IMR-90 (cell line): ENCODE data around the gene PSMC5. TPM values are rescaled to one million over a fixed set of nuclear protein-coding genes. Genes with fewer than 3 reads are reported as not detected.

ENCODE experiments used
- ATAC-seq: fragments of 200-7000 bp; cut with Tn5 transposase; 2 replicates; pipeline ENCODE4 v1.9.1; 2020; ENCODE audit warnings: low read depth, mild to moderate bottlenecking, moderate library complexity
- BruUV-seq: library from RNA; stranded (reverse); fragments of 400-500 nt; replicated peaks from 2 replicates; lab custom pipeline; 2021; lab: Mats Ljungman, UMichigan
- CTCF ChIA-PET: fragments of 300-600 bp; formaldehyde crosslinking; extraction: SDS; loops from one replicate; lab custom pipeline; 2021; ENCODE audit warnings: antibody characterized with exemption; lab: Yijun Ruan, JAX
- POLR2A ChIA-PET: fragments of 300-600 bp; sonication (Branson Sonifier 250); formaldehyde crosslinking; loops from one replicate; lab custom pipeline; 2022; ENCODE audit warnings: antibody characterized with exemption; ENCODE audit not compliant: unreplicated experiment; lab: Charles Lee
- DNase-seq: peaks from one replicate; pipeline ENCODE4 v3.0.0; 2013
- H2AFZ ChIP-seq: replicated peaks from 2 replicates; pipeline ENCODE3; 2013; ENCODE audit warnings: low read length, mild to moderate bottlenecking; ENCODE audit not compliant: poor library complexity
- H2AK5ac ChIP-seq: 2 replicates; pipeline ENCODE4 v1.6.1; 2013; ENCODE audit warnings: low read depth, low read length, inconsistent platforms
- H2AK9ac ChIP-seq: replicated peaks from 2 replicates; pipeline ENCODE3; 2013; ENCODE audit warnings: mild to moderate bottlenecking, low read depth, low read length, moderate library complexity; ENCODE audit not compliant: poor library complexity
- H2BK120ac ChIP-seq: 2 replicates; pipeline ENCODE4 v1.6.1; 2013; ENCODE audit warnings: low read depth, low read length, inconsistent platforms
- H2BK15ac ChIP-seq: 3 replicates; pipeline ENCODE4 v1.6.1; 2013; ENCODE audit warnings: low read depth, low read length, inconsistent platforms
- H2BK20ac ChIP-seq: 2 replicates; pipeline ENCODE4 v1.6.1; 2013; ENCODE audit warnings: low read depth, mild to moderate bottlenecking, inconsistent platforms, low read length, moderate library complexity
- H2BK5ac ChIP-seq: 2 replicates; pipeline ENCODE4 v1.6.1; 2013; ENCODE audit warnings: mild to moderate bottlenecking, low read depth, low read length, inconsistent platforms; ENCODE audit not compliant: poor library complexity, severe bottlenecking
- H3K14ac ChIP-seq: replicated peaks from 2 replicates; pipeline ENCODE4 v1.6.1; 2013; ENCODE audit warnings: low read depth, low read length, inconsistent platforms
- H3K18ac ChIP-seq: 2 replicates; pipeline ENCODE4 v1.6.1; 2013; ENCODE audit warnings: low read depth, low read length, control low read depth
- H3K23ac ChIP-seq: 2 replicates; pipeline ENCODE4 v1.6.1; 2013; ENCODE audit warnings: low read depth, low read length, inconsistent platforms
- H3K27ac ChIP-seq: 2 replicates; pipeline ENCODE4 v1.5.1; 2013; ENCODE audit warnings: mild to moderate bottlenecking, control low read depth, low read length; ENCODE audit not compliant: insufficient read depth
- H3K27me3 ChIP-seq: 2 replicates; pipeline ENCODE4 v1.6.1; 2013; ENCODE audit warnings: low read length; ENCODE audit not compliant: control insufficient read depth, insufficient read depth
- H3K36me3 ChIP-seq: 2 replicates; pipeline ENCODE4 v1.6.1; 2013; ENCODE audit warnings: low read length, mixed read lengths; ENCODE audit not compliant: control insufficient read depth, insufficient read depth
- H3K4ac ChIP-seq: 2 replicates; pipeline ENCODE4 v1.6.1; 2013; ENCODE audit warnings: low read depth, low read length, inconsistent platforms
- H3K4me1 ChIP-seq: 2 replicates; pipeline ENCODE4 v1.6.1; 2013; ENCODE audit warnings: low read length, mixed read lengths; ENCODE audit not compliant: control insufficient read depth, insufficient read depth
- H3K4me2 ChIP-seq: 2 replicates; pipeline ENCODE4 v1.6.1; 2013; ENCODE audit warnings: low read depth, mild to moderate bottlenecking, control low read depth, low read length, moderate library complexity
- H3K4me3 ChIP-seq: 2 replicates; pipeline ENCODE4 v1.5.1; 2013; ENCODE audit warnings: low read depth, mild to moderate bottlenecking, control low read depth, low read length, moderate library complexity; ENCODE audit not compliant: insufficient read depth
- H3K56ac ChIP-seq: 2 replicates; pipeline ENCODE4 v1.6.1; 2013; ENCODE audit warnings: low read length, inconsistent platforms; ENCODE audit not compliant: insufficient read depth; ENCODE audit errors: extremely low read depth
- H3K79me1 ChIP-seq, 2 experiments: 2 replicates each; pipeline ENCODE4 v1.6.1; 2013; ENCODE audit warnings: low read length in 2 of 2, inconsistent platforms in 1 of 2, low read depth in 1 of 2
- H3K9ac ChIP-seq: 2 replicates; pipeline ENCODE4 v1.6.1; 2013; ENCODE audit warnings: low read depth, low read length, control low read depth
- H3K9me1 ChIP-seq: 2 replicates; pipeline ENCODE4 v1.6.1; 2013; ENCODE audit warnings: low read length, inconsistent platforms; ENCODE audit not compliant: insufficient read depth
- H3K9me3 ChIP-seq: 2 replicates; pipeline ENCODE4 v1.6.1; 2013; ENCODE audit warnings: low read length; ENCODE audit not compliant: control insufficient read depth, insufficient read depth
- H4K20me1 ChIP-seq: 2 replicates; pipeline ENCODE4 v1.6.1; 2013; ENCODE audit warnings: low read length, inconsistent platforms; ENCODE audit not compliant: insufficient read depth
- H4K5ac ChIP-seq: 2 replicates; pipeline ENCODE4 v1.6.1; 2013; ENCODE audit warnings: mild to moderate bottlenecking, low read depth, low read length, control low read depth
- H4K8ac ChIP-seq, 2 experiments: 2 replicates each; pipeline ENCODE4 v1.6.1; 2013; ENCODE audit warnings: low read depth in 2 of 2, low read length in 2 of 2, control low read depth in 1 of 2, inconsistent platforms in 1 of 2
- H4K91ac ChIP-seq: 2 replicates; pipeline ENCODE4 v1.6.1; 2013; ENCODE audit warnings: low read depth, low read length, inconsistent platforms; ENCODE audit not compliant: insufficient read depth
- BHLHE40 ChIP-seq: fragments of 150-350 bp; IDR thresholded peaks from 2 replicates; pipeline ENCODE4 v1.6.1; 2016; ENCODE audit warnings: mild to moderate bottlenecking, low read depth, low read length
- CEBPB ChIP-seq: IDR thresholded peaks from 2 replicates; pipeline ENCODE4 v1.6.1; 2012; ENCODE audit warnings: low read depth, low read length, improper control_type of control experiment
- CHD1 ChIP-seq: IDR thresholded peaks from 2 replicates; pipeline ENCODE4 v1.6.1; 2012; ENCODE audit warnings: low read depth, low read length, improper control_type of control experiment
- CTCF ChIP-seq: conservative IDR thresholded peaks from 2 replicates; pipeline ENCODE4 v1.5.1; 2012; ENCODE audit warnings: mild to moderate bottlenecking, low read depth, low read length, improper control_type of control experiment
- ELK1 ChIP-seq: fragments of 150-350 bp; IDR thresholded peaks from 2 replicates; pipeline ENCODE4 v1.6.1; 2016; ENCODE audit warnings: low read depth, mild to moderate bottlenecking, low read length, moderate library complexity, borderline replicate concordance
- FOS ChIP-seq: fragments of 150-350 bp; IDR thresholded peaks from 2 replicates; pipeline ENCODE4 v1.6.1; 2016; ENCODE audit warnings: low read depth, low read length
- MAFK ChIP-seq: IDR thresholded peaks from 2 replicates; pipeline ENCODE4 v1.6.1; 2012; ENCODE audit warnings: low read depth, low read length, improper control_type of control experiment
- MAZ ChIP-seq: IDR thresholded peaks from 2 replicates; pipeline ENCODE4 v1.6.1; 2012; ENCODE audit warnings: low read depth, mild to moderate bottlenecking, low read length, improper control_type of control experiment, moderate library complexity, borderline replicate concordance
- MXI1 ChIP-seq: IDR thresholded peaks from 2 replicates; pipeline ENCODE4 v1.6.1; 2012; ENCODE audit warnings: low read depth, mild to moderate bottlenecking, low read length, moderate library complexity, borderline replicate concordance
- NFE2L2 ChIP-seq: fragments of 150-350 bp; IDR thresholded peaks from 2 replicates; pipeline ENCODE4 v1.6.1; 2016; ENCODE audit warnings: low read depth, mild to moderate bottlenecking, low read length
- POLR2A ChIP-seq: IDR thresholded peaks from 2 replicates; pipeline ENCODE4 v1.6.1; 2012; ENCODE audit warnings: mild to moderate bottlenecking, low read depth, low read length
- RAD21 ChIP-seq: IDR thresholded peaks from 2 replicates; pipeline ENCODE4 v1.6.1; 2012; ENCODE audit warnings: low read length, improper control_type of control experiment
- RCOR1 ChIP-seq: IDR thresholded peaks from 2 replicates; pipeline ENCODE4 v1.6.1; 2012; ENCODE audit warnings: mild to moderate bottlenecking, low read length, improper control_type of control experiment; ENCODE audit not compliant: insufficient replicate concordance
- RFX5 ChIP-seq: IDR thresholded peaks from 2 replicates; pipeline ENCODE4 v1.8.0; 2012; ENCODE audit warnings: low read depth, mild to moderate bottlenecking, low read length, moderate library complexity
- SMC3 ChIP-seq: fragments of 150-350 bp; IDR thresholded peaks from 2 replicates; pipeline ENCODE4 v1.6.1; 2016; ENCODE audit warnings: low read depth, mild to moderate bottlenecking, antibody characterized with exemption, low read length, moderate library complexity
- USF2 ChIP-seq: fragments of 150-350 bp; IDR thresholded peaks from 2 replicates; pipeline ENCODE4 v1.6.1; 2017; ENCODE audit warnings: mild to moderate bottlenecking, antibody characterized with exemption, low read length, low read depth
- WGBS, 2 experiments: methylation state at CpG; one replicate each; pipeline versions ENCODE4 v1.1.5 to v1.1.7; 2013; ENCODE audit warnings: missing lambda C conversion rate in 2 of 2; ENCODE audit not compliant: insufficient read length in 1 of 2; ENCODE audit errors: extremely low coverage in 2 of 2; 5-methylcytosine and 5-hydroxymethylcytosine counted together
- dilution Hi-C: fragments of 300-500 bp; cut with HindIII; formaldehyde crosslinking; loops from one replicate; pipeline ENCODE4 v1.14.3; 2018; ENCODE audit warnings: low sequenced_read_pairs; ENCODE audit not compliant: unreplicated experiment
- in situ Hi-C: fragments of 300-500 bp; cut with MboI; formaldehyde crosslinking; loops from 3 replicates; pipeline ENCODE4 v1.14.3; 2019; ENCODE audit warnings: low sequenced_read_pairs, inconsistent platforms, mixed read lengths
- intact Hi-C: fragments of 100-400 bp; cut with micrococcal nuclease; formaldehyde crosslinking; loops from 2 replicates; pipeline ENCODE4 v1.10.0; 2022
- polyA plus RNA-seq, 3 experiments: library from polyadenylated mRNA; depleted of rRNA; stranded (reverse); fragments of >200 nt; gene quantifications; 2 replicates each; pipeline ENCODE4 v1.2.3, GENCODE V29; 2012; ENCODE audit warnings: low replicate concordance in 1 of 3
- total RNA-seq: library from RNA; depleted of rRNA; stranded (reverse); fragments of >200 nt; gene quantifications from 2 replicates; pipeline ENCODE4 v1.2.3, GENCODE V29; 2012

PSMC5 gene
- total and polyA plus RNA-seq, 2 of the 4 experiments (the other 2 are of a cell fraction): 105 to 165 TPM

DNA sequence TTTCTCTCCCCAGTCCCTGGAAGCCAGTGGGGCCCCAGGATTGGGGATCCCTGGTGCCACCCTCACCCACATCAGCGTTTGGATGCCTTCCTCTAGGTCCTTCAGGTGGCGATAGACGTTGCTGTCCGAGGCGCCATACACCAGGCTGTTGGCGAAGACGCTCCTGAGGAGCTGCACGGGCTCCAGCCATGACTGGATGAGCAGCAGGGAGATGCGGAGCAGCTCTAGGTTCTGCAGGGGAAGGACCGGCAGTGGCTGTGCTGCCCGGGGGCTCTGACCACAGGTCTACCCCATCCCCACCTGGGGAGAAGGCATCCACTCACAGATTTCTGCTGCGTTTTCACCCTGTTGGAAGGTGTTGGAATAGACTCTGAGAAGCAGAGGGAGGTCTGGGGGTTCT is 53.5 kb downstream of the PSMC5 start:
- Histone ChIP-seq H3K4ac (no peak overlapping the region), H3K4me2 (no peak overlapping the region), H3K4me3 (no peak overlapping the region), H2AK9ac (no peak overlapping the region), H3K36me3 (no peaks in the 10 kb centered on the region), H3K56ac (no peak overlapping the region), H2BK15ac (no peak overlapping the region), H3K4me1 (no peaks in the 10 kb centered on the region), H3K18ac (no peak overlapping the region), H4K20me1 (no peaks in the 10 kb centered on the region), H3K23ac (no peak overlapping the region), H4K91ac (no peak overlapping the region), H3K79me1 (no peaks in the 10 kb centered on the region), H3K9ac (no peak overlapping the region), H2BK120ac (no peak overlapping the region), H3K27me3 (peaks cover 28% of the 10 kb centered on the region), H3K9me3 (no peaks in the 10 kb centered on the region), H4K8ac (no peak overlapping the region), H3K27ac (no peak overlapping the region), H2BK20ac (no peak overlapping the region), H2BK5ac (no peak overlapping the region), H3K9me1 (no peaks in the 10 kb centered on the region), H3K14ac (no peak overlapping the region), H2AK5ac (no peak overlapping the region), H4K5ac (no peak overlapping the region), H2AFZ (no peak overlapping the region)
- CTCF ChIA-PET: interaction anchor here (0.6 to 1.2 kb wide), 2 partner anchors 14 to 256 kb away, joined by 3 to 4 read pairs; no protein-coding TSS in a partner anchor
- TF ChIP-seq NFE2L2 (no peak), MAZ (no peak), BHLHE40 (no peak), CTCF (no peak), SMC3 (no peak), CEBPB (no peak), USF2 (no peak), FOS (no peak), MXI1 (no peak), RCOR1 (no peak), RFX5 (no peak), POLR2A (no peak), CHD1 (no peak), ELK1 (no peak), MAFK (no peak), RAD21 (no peak)
- WGBS, 2 experiments: 93% methylated on average over 3 of the region's 12 CpGs; no CpG with 5 or more reads in 1 of the 2 experiments
- no peak for ATAC-seq
- dilution Hi-C loops: no loop called here
- no TSS peak for BruUV-seq
- in situ Hi-C loops: no loop called here
- intact Hi-C loops: no loop called here
- POLR2A ChIA-PET: no interaction called here
- DNase-seq: no peak
